IMR-90 (cell line): ENCODE data around the gene CTDP1.

Source experiments
- CTCF ChIP-seq: conservative IDR thresholded peaks from 2 replicates; pipeline ENCODE4 v1.5.1; 2012; ENCODE audit warnings: mild to moderate bottlenecking, low read depth, low read length, improper control_type of control experiment
- FOS ChIP-seq: fragments of 150-350 bp; IDR thresholded peaks from 2 replicates; pipeline ENCODE4 v1.6.1; 2016; ENCODE audit warnings: low read depth, low read length

- TF ChIP-seq FOS (no peak), CTCF (no peak)
Observed at GRCh38 chr18:79726721-79727120, 47.1 kb downstream of the CTDP1 start.
